ENCODE measurements around the gene MBNL1.

DNA sequence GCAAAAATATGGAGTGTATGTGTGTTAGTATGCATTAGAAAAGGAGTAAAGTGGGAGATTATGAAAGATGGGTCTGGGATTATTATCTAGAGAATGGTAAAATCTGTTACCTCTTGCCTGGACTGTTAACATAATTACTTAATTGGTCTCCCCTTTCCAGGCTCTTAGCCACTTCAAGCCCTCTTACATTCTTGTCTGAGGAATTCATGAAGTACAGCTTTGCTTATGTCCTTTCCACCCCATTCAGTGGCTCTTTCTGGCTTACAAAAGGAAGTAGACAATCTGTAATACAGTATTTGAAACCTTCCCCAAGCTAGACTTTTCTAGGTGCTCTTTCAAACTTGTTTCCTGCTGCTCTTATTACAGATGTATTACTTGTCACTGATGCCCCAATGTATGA is 129.8 kb downstream of the MBNL1 start:
- TF ChIP-seq, protein P1, sequence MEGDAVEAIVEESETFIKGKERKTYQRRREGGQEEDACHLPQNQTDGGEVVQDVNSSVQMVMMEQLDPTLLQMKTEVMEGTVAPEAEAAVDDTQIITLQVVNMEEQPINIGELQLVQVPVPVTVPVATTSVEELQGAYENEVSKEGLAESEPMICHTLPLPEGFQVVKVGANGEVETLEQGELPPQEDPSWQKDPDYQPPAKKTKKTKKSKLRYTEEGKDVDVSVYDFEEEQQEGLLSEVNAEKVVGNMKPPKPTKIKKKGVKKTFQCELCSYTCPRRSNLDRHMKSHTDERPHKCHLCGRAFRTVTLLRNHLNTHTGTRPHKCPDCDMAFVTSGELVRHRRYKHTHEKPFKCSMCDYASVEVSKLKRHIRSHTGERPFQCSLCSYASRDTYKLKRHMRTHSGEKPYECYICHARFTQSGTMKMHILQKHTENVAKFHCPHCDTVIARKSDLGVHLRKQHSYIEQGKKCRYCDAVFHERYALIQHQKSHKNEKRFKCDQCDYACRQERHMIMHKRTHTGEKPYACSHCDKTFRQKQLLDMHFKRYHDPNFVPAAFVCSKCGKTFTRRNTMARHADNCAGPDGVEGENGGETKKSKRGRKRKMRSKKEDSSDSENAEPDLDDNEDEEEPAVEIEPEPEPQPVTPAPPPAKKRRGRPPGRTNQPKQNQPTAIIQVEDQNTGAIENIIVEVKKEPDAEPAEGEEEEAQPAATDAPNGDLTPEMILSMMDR (conservative IDR thresholded peaks at IDR 0.05; ENCODE audit: low read length), result no peak
- no peak for TF ChIP-seq EZH2phosphoT487 (IDR thresholded peaks at IDR 0.05; ENCODE audit: borderline replicate concordance, low read depth, low read length)
